NCI-H1048 (cell line): ENCODE measurements around the gene TLR8.

Source experiments
- DNase-seq: peaks from one replicate; lab custom pipeline; 2025; lab: John Stamatoyannopoulos, UW

The TLR8 gene

DNA sequence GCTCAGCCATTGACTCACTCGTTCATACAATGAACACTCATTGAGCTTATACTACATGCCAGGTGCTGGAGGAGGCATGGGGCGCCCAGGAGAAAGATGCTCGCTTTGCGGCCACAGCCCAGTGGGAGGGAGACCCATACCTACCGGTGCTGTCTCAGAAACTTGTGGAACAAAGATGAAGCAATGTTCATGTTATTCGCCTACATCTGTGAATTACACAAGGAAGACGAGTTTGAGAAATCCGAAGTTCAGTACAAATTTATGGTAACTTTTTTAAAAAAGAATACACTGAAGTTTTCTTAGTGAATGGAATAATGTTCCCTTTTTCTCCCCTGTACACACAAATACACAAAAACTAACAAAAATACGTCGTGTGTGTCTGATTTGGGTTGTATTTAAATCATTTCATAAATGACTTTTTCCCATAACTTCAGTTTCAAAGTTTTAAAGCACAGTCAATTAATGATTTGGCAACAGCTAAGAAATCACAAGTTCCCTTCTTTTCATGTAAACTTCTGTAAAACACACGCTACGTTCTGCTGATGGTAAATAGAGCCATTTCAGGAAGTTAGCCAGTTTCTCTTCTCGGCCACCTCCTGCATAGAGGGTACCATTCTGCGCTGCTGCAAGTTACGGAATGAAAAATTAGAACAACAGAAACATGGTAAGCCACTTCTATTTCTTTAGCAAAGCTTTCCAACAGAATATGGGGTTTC is at the start of gene TLR8:
Gene TLR8 (plus strand): TSS at position 575 of the 716 bp plus-strand sequence. CDS start 87 bp downstream, at position 662.
- no peak for DNase-seq

DNA sequence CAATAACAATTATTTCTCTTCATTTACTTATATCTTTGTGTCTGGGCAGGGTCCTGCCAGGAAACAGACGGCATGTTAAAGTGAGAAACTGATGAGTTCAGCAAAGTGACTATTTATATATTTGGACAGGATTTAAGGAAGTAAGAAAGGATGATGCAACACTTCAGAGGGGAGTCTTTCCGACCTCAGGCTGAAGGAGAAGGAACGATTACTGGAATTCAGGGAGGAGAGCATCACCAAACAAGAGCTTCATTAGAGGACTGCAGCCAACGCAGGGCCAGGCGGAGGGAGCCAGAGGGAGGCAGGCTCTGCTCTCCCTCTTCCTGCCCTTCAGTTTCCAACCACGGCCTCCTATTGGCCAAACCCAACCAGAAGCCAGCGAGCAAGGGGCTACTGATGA is 41.1 kb upstream of the TLR8 start:
- no peak for DNase-seq

DNA sequence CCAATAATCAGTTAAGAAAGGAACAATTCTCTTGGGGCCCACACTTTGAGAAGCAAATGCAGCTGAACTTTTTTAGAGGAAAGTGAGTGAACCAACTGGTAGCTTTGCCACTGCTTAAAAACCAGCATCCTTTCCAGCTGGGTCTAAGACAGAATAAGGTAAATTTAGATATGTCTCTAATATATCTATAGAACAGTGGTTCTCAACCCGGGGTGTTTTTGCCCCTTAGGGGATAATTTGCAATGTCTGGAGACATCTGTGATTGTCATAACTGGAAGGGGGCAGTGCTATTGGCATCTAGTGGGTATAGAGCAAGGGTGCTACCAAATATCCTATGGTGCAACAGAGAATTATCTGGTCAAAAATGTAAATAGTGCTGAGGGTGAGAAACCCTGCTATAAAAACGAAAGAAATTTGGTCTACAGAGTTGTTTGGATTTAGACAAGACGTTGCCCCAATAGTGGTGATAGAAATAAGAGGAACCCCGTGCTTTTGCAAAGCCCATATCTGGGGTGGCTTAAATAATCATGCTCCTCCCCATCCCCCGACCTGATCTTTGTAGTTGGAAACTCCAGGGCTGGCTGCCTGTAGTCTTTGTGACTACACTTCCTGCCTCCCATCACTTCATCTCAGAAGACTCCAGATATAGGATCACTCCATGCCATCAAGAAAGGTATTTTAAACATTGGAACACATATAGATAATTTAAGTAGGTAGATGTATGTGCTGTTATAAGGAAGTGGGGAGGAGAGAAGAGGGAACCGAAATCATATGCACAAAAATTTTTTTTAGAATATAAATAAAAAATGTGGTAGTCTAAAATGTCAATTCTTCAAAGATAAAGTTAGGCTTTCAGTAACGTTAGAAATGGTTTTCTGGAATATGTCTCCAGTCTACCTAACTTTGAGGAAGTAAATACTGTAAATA is 39.7 kb upstream of the TLR8 start, which contains the start of gene TLR7:
Gene TLR7 (plus strand): TSS at position 622 of the 927 bp plus-strand sequence. CDS start 507 bp downstream, outside the sequence.
- DNase-seq: no peak

DNA sequence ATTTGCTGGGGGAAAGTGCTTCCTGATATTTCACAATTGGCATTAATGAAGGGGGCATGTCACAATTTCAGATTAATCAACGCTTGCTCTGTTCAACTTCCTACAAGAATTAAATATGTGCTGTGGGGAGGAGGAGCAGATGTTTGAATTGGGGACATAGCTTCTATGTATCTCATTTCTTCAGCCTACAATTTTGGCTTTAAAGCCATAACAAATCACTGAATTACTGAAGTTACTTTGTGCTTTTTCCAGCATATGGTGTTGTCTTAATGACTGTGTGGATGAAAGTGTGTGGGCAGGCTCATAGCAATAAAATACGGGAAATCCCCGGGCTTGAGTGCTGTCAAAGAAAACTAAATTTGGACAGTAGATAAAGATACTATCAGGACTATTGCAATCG is 38.7 kb upstream of the TLR8 start:
- no peak for DNase-seq

DNA sequence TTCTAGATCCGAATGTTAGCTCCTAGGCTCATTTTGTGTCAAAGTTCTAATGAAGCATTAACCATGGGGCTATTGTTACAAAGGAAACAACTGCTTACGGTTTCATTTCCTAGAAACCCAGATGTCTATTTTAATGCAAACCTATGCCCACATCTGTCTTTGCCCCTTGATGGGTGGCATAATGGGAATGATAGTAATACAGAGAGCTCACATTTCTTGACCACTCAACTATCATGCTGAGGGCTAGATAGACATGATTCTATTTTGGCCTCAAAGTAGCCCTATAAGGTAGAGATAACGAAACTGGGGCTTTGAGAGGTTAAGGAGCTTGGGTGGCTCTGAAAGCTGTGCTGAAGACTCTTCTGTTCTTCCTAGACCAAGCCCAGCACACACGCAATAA is 37.7 kb upstream of the TLR8 start:
- no peak for DNase-seq

DNA sequence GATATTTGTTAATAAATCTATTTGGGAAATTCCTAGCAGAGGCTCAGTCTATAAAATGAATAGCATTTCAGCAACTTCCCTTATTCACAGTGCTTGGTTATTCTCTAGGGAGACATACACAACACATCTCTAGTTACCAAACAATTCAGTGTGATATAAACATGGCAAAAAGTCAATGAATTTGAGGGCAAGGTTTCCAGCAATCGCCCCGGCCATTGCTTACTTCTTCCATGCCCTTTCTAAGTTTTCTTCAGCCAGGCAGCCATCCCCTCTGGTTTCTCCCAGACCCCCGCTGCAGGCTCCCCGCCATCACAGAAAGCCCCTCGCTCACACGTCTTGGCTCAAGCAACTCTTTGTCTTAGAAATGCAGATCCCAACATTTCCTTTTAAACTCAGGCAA is 35.2 kb upstream of the TLR8 start:
- no peak for DNase-seq

DNA sequence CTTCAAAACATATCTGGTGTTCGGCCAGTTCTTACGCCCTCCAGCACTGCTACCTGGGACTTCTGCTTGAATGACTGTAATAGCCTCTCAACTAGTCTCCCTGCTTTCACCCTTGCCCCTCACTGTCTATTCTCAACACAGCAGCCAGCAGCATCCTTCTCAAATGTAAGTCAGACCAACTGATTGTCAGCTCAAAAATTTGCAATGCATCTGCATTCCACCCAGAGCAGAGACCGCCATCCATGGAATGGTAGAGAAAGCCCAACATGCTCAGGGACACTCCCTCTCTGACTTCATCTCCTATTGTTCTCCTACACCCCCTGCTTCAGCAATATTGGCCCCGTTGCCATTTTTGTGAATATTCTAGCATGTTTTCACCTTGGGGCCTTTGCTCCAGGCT is 33.7 kb upstream of the TLR8 start:
- no peak for DNase-seq

DNA sequence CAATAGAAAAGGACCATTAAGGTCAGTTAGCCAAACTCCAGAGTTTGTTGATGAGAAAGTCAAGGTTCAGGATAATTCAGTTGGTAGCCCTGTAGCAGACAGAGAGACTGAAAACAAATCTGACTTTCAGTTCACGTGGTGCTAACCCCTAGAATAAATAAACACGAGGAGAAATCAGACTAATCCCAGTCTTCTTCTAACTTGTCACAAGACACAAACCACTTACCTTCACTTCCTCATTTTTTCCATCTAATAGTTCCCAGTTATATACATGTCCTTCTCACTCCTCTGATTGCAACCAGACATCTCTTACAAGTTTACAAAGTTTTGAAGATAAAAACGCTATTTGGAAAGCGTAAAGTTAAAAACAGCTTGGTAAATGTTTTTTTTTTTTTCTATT is 31.8 kb upstream of the TLR8 start:
- DNase-seq: no peak

DNA sequence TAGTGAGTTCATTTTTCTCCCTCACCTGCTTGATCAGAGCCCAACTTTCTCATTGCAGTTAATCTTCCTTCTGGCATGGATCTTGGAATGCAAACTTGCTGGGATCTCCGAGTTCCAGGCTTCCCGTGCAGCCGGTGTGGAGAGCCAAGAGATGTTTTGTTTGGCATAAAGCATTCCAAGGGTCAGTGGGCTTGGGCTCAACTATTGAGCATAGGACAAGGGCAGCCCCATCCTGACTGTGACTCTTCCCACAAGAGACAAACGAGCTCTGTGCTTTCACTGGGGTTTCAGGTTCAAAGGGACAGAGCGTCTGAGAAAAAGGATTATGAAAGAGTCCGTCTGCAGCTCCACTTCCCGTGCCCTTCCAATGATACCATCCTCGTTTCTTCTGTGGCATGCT is 29.0 kb upstream of the TLR8 start:
- no peak for DNase-seq

DNA sequence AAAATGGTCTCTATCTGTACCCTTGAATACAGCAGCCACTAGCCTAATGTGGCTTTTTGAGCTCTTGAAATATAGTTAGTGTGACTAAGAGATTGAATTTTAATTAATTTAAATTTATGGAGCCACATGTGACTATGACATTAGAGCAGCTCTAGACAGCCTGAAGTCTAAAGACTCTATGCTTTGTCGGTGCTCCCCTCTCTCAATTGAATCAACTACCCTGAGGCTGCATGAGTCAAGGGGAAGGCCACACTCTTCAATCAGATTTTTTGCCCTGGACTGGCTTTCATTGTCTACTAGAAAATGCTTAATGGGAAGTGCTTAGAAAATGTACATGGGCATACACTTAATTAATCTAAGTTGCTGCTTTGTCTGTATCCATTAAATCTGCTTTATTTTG is 27.9 kb upstream of the TLR8 start:
- no peak for DNase-seq

DNA sequence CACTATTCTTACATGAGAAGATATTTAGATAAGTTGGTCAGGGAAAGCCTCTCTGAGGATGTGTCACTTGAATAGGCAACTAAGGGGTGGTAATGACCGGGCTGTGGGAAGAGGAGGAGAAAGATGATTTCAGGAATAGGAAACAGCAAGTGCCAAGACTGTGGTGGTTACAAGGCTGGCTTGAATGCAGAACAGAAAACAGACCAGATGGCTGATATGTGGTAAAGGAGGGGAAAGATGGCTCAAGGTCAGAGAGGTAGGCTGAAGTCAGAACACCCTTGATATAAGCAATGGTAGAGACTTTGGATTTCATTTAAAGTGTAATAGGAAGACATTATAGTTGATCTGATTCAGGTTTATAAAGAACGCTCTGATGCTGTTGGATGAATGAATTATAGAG is 24.5 kb upstream of the TLR8 start:
- DNase-seq: no peak

DNA sequence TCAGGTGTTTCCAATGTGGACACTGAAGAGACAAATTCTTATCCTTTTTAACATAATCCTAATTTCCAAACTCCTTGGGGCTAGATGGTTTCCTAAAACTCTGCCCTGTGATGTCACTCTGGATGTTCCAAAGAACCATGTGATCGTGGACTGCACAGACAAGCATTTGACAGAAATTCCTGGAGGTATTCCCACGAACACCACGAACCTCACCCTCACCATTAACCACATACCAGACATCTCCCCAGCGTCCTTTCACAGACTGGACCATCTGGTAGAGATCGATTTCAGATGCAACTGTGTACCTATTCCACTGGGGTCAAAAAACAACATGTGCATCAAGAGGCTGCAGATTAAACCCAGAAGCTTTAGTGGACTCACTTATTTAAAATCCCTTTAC is 20.9 kb upstream of the TLR8 start:
- DNase-seq: no peak

DNA sequence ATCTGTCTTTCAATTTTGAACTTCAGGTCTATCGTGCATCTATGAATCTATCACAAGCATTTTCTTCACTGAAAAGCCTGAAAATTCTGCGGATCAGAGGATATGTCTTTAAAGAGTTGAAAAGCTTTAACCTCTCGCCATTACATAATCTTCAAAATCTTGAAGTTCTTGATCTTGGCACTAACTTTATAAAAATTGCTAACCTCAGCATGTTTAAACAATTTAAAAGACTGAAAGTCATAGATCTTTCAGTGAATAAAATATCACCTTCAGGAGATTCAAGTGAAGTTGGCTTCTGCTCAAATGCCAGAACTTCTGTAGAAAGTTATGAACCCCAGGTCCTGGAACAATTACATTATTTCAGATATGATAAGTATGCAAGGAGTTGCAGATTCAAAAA is 19.9 kb upstream of the TLR8 start:
- DNase-seq: no peak

DNA sequence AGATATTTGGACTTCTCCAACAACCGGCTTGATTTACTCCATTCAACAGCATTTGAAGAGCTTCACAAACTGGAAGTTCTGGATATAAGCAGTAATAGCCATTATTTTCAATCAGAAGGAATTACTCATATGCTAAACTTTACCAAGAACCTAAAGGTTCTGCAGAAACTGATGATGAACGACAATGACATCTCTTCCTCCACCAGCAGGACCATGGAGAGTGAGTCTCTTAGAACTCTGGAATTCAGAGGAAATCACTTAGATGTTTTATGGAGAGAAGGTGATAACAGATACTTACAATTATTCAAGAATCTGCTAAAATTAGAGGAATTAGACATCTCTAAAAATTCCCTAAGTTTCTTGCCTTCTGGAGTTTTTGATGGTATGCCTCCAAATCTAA is 19.3 kb upstream of the TLR8 start:
- no peak for DNase-seq

DNA sequence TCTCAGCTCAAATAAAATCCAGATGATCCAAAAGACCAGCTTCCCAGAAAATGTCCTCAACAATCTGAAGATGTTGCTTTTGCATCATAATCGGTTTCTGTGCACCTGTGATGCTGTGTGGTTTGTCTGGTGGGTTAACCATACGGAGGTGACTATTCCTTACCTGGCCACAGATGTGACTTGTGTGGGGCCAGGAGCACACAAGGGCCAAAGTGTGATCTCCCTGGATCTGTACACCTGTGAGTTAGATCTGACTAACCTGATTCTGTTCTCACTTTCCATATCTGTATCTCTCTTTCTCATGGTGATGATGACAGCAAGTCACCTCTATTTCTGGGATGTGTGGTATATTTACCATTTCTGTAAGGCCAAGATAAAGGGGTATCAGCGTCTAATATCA is 18.7 kb upstream of the TLR8 start:
- no peak for DNase-seq

DNA sequence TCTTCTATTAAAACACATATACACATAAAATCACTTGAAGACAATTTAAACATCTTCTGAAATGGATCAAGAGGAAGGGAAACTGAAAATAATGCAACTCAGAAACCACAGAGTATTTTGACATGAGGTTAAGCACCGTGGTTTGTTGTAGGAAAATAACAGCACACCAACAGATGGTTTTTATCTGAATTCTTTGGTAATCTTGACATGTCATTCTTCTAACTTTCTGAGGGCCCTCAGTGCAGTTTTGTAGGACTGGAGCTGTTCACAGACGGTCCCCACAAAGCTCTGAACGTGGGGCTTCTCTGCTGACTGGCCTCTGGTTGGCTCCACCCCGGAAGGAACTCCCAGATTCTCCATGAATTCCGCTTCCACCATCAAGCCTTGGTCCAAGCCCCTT is 16.0 kb upstream of the TLR8 start:
- no peak for DNase-seq

DNA sequence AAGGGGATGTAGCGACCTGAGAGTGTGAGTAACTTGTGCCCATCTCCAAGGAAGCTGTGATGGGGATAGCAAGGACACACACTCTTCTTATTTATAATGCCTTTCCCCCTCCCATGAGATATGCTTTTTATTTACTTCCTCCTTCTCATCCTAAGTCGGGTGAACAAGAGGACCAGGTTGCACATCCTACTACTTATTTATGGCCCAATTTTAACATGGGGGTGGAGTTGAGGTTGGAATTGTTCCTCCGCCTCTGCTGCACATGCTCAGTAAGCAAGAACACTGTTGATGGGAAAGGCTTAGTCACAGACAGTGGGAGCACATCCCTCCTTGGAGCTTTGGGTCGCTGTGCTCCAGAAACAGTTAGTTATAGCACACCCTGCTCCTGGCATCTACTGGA is 15.2 kb upstream of the TLR8 start:
- DNase-seq: no peak

DNA sequence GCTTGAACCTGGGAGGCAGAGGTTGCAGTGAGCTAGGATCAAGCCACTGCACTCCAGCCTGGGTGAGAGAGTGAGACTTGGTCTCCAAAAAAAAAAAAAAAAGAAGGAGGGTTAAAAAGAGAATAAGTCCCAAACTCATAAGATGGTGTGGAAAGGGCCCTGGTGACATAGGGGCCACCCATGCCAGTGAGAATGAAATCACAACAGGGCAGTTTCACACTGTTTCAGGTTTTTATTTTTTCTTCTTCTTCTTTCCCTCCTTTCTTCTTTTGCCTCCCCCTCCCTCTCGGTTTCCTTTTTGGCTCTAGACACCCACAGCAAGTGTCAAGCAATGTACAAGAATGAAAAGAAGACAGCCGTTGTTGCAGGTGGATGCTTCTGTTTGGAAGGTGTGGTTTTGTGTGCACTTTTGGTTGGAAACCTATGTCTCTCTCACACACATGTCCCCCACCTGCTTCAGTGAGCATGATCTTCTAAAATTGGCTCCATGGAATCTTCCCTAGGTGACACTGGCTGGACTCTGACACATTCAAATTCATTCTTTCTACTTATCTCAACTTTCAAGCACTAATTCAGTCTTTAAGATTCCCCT is 14.4 kb upstream of the TLR8 start:
- no peak for DNase-seq

DNA sequence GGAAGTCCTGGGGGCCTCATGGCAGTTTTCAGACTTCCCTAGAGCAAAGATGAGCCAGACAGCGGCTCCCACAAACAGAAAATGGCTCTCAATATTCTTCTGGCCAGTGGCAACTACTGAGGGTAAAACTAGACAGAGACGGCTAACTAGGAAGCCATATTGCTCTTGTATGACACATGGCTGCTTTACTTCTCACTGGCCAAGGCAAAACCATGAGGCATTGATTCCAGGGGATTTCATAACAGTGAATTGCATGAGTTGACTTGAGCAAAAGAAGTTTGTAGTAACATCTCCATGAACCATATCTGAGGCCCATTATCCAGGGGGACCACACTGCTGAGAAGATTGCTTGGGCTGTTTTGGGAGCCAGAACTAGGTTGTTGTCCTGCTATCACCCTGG is 13.7 kb upstream of the TLR8 start:
- DNase-seq: no peak

DNA sequence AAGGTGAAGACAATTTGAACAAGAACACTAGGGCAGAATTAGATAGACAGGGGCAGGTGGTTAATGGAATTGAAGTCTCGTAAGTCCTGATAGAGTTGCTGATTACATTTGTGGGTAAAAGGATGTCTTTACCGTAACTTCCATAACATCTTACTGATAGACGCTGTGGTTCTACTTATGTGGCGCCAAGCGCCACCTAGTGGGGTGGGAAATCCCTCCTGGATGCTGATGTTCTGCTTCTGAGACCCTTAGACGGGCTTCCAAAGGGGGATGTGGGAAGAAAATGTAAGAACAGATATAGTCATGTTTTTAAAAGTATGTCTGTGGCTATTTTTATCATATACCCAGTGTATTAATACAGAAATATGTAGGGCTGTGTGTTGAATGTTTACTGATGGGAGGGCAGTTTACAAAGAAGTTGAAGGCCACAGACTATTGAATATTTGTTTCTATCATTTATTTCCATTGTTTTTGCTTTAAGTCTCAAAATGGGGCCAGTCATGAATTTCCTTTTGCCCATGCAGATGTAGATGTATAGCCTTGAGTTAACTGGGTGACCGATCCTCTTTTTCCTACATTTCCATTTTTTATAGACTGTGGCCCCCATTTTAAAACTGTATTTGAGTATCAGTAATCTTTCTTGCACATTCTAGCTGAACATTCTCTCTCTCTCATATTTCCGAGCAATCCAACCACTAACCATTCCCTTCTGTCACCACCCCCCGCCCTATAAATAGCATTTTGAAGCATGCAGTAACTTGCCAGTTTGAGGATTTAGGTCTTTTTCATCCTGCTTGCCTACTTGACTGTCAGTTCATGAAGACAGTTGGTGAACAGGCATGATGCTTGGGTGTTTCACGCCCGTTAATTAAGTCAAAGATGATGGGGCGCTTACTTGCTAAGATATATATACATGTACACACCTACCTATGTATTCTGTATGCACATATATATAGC is 12.1 kb upstream of the TLR8 start:
- no peak for DNase-seq

DNA sequence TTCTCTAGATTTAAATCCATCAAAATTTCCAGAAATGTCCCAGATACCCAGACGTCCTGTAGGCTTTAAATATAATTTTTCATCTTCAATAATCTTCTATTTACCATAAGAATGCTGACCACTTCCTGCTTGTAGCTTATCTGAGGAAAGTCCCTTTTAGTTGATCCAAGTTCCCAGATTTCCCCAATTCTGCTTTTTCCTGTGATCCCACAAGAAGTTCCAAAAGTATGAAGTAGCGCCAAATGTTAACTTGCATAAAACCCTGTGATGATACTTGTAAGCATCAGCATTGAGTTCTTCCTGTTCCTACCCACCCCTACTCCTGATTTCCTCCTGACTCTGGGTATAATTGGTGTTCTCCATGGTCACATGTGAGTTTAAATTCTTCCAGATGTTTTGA is 10.6 kb upstream of the TLR8 start:
- DNase-seq: no peak

DNA sequence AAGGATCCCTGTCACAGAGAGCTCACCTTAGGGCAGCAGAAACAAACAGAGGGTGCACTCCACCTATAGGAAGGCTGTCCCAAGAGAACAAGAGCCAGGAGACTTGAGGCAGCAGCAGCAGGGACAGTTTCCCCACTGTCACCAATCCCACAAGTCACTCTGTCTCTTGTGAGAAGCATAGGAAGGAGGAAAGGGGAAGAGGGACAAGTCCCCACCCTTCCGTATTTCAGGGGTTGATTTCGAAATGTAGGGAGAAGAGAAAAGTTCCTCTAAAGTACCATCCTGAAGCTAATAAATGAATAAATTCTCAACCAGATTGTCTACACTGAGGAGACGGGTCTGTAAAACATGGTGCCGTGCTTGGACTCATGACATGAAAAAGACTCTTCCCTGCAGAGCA is 9.5 kb upstream of the TLR8 start:
- no peak for DNase-seq
